C4-2B (cell line): ENCODE results near the gene PLXDC1.

Experiments
- ZFX ChIP-seq: fragments of 450-650 bp; IDR thresholded peaks from 2 replicates; pipeline ENCODE4 v1.6.1; 2017
- TF ChIP-seq, protein P1 (sequence below): fragments of 450-650 bp; conservative IDR thresholded peaks from 2 replicates; pipeline ENCODE4 v1.5.1; 2017; ENCODE audit warnings: mild to moderate bottlenecking

DNA sequence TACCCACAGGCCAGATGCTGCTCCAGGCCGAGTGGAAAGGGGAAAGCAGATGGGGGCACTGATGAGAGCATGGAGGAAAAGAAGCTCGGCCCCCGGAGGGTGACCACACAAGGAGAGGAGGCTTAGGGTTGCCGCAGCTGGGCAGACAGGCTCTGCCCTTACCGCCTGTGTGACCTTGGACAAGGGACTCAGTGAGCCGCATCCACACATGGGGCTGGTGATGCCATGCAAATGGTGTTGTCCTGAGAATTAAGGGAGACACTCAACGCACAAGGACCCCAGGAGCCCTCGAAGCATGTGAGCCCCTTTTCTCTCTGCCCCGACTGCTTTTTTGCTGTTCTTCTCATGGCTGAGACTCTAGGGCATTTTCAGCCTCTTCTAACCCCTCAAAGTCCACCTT, 61.0 kb downstream of the PLXDC1 start:
- TF ChIP-seq, protein P1, sequence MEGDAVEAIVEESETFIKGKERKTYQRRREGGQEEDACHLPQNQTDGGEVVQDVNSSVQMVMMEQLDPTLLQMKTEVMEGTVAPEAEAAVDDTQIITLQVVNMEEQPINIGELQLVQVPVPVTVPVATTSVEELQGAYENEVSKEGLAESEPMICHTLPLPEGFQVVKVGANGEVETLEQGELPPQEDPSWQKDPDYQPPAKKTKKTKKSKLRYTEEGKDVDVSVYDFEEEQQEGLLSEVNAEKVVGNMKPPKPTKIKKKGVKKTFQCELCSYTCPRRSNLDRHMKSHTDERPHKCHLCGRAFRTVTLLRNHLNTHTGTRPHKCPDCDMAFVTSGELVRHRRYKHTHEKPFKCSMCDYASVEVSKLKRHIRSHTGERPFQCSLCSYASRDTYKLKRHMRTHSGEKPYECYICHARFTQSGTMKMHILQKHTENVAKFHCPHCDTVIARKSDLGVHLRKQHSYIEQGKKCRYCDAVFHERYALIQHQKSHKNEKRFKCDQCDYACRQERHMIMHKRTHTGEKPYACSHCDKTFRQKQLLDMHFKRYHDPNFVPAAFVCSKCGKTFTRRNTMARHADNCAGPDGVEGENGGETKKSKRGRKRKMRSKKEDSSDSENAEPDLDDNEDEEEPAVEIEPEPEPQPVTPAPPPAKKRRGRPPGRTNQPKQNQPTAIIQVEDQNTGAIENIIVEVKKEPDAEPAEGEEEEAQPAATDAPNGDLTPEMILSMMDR = no peak
- no peak for TF ChIP-seq ZFX
